HG02798 (cell line): ENCODE measurements around the gene MAPK11.

Experiments
- ATAC-seq: cut with Tn5 transposase; IDR thresholded peaks from one replicate; pipeline ENCODE4 v1.9.1; 2021; ENCODE audit warnings: mild to moderate bottlenecking; ENCODE audit not compliant: unreplicated experiment, poor library complexity

MAPK11 gene

DNA sequence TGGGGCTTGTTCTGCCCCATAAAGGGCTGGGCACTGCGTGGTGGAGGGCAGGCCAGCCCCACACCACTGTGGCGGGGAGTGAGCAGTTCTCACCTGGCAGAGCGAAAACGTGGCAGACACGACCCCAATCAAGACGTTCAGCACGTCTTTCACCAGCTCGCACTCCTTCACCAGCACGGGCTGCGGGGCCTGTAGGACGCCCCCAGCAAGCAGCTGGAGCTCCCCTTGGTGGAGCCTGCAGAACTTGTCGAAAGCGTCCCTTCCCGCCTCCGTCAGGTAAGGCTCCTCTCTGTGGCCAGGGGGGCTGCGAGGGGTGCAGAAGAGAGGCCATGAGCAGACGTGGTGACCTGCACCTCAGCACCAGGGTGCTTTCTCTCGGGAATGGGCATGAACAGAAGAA lies 37.0 kb downstream of the MAPK11 start:
- no peak for ATAC-seq

DNA sequence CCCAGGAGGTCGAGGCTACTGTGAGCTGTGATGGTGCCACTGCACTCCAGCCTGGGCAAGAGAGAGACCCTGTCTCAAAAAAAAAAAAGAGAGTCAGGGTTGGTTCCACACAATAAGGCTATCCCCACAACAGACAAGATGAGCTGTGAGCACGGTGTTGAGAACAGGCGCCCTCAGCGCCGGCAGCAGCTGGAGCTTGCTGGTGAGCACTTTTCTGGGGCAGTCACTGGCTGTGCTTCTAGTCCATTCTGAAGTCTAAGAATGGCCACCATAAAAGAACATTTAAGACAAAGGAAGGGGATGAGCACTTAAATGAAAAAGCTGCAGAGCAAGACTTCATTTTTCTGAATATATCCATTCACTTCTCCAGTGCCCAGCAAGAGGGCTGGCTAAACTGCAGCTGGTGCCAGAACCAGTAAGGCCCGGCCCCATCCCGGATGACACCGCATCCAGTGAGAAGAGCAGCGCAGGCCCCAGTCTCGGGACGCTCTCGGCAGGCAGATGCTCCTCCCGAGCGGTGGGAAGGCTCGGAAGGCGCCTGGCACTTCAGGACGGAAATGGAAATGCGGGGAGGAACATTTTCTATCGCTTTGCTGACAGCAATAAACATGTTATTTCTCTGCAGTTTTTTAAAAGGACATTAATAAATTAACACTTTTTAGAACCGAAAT lies 37.6 kb downstream of the MAPK11 start:
- ATAC-seq = no peak

DNA sequence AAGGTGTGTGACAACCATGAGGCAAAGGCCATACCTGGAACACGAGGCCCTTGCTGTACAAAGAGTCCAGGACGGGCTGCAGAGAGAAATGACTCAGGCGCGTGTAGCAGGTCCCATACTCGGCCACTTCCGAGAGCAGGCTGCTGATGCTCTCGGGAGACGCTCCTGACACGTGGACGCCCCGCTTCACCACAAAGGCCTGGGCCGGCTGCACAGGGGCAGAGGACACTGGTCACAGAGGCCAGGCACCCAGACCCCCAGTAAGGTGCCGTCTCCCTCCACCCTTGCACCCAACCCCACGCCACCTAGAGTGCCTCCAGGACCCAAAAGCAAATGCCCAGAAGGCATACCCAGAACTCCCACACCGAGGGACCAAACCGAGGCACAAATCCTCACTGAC lies 40.8 kb downstream of the MAPK11 start:
- no peak for ATAC-seq

DNA sequence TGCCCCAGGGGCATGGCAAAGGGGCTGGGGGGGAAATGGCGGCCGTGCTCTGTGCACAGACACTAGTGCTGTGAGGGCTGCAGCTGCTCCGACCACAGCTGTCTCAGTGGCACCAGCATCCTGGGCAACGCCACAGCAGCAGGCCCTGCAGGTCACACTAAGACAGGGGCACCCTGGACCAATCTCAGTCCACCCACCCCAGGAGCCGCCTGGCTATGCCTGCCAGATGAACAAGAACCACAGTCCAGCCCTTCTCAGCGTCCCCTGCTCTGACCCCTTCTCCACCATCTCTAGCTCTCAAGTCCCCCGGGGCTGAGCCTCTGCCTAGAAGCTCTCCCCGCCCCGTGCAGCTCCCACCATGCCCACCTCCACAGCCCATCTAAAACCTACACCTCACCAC lies 41.8 kb downstream of the MAPK11 start:
- no peak for ATAC-seq

DNA sequence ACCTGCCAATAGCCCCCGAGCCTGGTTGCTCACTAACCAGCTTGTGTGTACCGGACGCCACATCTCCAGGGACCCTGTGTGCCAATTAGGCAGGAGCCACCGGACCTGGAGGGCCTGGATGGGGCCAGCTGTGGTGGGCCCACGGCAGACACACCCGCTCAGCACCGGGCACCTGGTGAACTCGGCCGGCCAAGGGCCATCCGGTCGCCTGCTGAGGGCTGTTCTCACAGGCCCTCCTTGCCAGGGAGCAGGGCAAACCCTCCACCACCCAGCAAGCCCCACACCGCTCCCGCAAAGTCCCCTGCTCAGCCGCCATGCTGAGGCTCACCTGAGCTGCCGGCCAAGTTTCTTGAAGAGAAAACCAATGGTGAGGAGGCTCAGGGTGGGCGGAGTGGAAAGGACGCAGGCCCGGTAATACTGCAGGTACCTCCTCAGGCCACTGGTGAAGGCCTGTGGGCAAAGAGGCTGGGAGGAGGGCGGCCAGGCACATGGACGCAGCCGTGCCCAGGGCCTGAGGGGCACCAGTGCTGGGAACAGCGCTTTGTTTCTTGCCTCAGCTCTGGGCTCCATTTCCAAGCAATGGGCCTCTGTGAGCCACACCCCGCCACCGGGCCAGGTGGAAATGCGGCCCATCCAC lies 42.5 kb downstream of the MAPK11 start:
- no peak for ATAC-seq

DNA sequence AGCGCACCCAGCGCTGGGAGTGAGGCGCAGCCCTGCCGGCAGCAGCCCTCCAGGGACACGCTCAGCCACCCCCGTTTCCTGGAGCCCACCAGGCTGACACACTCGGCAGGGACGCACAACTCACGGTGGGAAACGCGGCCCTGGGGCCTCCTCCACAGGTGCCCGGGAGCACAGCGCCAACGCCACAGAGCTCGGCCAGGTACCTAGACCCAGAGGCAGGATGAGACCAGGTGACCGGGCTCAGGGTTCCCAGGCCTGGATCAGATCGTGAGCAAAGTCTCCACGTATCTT lies 43.4 kb downstream of the MAPK11 start:
- no peak for ATAC-seq

DNA sequence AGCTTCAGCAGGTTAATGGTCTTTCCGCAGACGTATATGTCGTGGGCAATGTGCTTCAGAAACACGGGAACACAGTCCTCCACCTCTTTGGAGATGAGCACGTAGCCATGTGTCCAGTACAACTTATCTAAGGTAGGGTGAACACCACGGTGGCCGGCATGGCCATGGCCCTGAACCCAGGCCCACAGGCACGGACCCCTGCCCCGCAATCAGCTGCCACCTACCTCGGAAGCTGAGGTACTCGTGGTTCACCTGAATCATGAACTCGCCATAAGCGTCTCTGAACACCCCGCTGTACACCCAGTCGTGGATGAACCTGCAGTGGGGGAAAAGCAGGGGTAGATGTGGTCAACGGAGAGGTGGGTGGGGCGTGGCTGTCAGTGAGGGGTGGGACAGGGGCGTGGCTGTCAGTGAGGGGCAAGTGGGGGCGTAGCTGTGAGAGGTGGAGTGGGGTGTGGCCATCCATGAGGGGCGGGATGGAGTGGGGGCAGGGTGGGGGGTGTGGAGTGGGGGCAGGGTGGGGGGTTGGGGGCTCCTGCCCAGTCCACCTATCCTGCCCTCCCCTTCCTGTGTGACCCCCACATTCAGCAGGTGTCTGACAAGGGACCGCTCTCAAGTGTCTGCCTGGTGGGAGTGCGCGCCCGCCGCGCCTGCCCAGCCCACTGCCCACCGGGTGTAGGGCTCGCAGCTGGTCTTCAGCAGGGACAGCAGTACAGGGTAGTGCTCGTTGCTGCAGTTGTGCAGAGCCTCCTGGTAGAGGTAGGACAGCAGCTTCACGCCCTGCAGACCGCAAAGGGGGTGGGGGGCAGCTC lies 43.9 kb downstream of the MAPK11 start:
- ATAC-seq = no peak

DNA sequence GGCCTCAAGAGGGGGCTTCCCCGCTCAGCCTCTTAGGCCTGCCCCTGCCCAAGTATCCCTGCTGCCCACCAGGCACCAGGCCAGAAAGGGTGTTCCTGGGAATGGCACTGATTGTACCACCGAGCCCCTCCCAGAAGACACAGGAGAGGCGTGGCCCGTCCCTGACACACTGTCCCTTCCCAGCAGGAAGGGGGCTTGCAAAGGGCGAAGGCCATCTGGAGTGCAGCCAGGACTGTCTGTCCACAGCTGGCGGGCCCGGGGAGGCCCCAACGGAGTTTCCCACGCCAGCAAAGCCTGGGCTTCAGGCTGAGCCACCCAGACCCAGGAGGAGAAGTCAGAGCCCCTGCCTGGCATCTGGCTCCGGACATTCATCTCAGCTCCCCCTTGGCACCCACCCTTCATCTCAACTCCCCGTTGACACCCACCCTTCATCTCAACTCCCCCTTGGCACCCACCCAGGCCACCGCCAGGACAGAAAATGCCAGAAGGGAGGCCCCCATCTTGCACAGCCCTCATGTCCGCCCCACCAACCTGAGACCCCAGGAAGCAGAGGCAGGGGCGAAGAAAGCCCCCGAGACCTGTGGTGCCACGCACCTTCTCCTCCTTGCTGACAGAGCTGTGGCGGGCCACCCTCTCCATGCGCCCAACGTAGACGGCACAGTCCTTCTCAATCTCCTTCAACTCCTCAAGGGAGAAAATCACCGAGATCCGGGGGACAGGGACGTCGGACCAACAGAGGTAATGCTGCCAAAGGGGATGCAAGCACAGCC lies 44.8 kb downstream of the MAPK11 start:
- no peak for ATAC-seq

DNA sequence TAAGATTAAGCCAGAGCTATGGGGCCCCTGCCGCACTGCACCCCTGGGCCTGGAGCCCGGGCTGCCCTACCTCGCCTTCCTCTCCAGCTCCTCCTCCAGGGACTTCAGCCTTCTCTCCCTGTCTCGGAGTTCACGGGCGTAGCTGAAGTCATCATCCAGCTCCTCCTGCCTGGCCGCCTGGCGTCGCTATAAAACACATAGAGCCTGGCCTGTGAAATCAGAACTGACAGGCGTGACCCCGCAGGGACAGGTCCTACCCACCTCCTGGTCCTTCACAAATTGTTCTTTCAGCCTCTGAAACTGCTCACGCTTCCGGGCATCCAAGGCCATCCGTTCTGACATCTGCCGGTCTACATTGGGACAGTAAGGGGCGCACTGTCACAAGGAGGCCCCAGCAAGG lies 46.1 kb downstream of the MAPK11 start:
- no peak for ATAC-seq

DNA sequence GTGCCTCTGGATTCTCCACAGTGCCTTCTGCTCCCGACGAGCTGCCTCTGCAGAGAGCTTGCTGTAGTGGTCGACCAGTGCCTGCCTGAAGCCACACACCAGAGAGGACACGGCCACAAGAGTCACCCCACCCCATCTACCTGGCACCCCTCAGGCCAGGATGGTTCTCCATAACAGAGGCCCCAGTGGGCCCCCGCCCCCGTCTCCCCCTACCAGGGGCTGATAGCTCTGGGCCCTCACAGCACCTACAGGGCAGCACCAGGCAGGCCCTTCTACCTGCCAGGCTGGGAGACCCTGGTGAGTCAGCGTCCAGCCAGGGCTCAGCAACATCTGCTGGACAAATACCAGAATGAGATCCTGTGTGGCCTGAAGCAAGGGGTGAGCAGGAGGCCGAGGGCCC lies 47.7 kb downstream of the MAPK11 start:
- no peak for ATAC-seq

DNA sequence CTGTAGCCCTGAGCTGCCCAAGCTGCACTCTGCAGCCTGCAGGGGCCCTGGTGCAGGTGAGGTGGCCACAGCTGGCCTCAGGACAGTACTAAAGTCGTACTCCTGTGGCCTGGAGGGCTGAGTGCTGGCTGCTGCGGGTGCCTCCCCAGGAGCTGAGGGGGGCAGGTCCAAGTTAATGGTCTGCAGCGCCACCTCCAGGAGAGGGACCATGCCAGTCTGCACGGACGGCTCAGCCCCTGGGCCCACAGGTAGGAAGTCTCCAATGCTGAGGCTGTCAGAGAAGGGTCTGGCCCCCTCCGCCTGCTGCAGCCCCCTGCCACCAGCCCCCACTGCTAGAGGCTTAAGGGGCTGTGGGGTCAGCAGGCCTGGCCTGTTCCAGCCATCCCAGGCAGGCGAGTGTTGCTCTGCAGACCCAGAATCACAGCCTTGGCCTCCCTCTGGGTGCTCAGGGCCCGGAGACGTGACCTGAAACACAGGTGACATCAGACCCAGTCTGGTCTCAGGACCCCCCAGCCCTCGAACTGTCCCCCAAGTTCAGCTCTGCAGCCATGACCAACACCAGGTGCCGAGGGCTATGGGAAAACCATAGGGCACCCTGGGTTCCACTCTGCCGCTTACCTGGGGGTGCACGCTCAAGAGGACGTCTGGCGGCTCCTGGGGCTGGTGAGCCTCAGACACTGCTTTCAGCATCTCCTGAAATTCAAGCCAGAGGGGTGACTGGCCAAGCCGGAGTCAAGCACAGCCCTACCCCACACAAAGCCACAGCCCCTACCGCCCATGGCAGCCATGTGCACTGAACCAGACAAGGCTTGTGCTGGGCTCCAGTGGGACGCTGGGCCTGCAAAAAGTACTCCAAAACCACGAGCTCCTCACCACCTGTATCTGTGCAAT lies 48.5 kb downstream of the MAPK11 start:
- no peak for ATAC-seq

DNA sequence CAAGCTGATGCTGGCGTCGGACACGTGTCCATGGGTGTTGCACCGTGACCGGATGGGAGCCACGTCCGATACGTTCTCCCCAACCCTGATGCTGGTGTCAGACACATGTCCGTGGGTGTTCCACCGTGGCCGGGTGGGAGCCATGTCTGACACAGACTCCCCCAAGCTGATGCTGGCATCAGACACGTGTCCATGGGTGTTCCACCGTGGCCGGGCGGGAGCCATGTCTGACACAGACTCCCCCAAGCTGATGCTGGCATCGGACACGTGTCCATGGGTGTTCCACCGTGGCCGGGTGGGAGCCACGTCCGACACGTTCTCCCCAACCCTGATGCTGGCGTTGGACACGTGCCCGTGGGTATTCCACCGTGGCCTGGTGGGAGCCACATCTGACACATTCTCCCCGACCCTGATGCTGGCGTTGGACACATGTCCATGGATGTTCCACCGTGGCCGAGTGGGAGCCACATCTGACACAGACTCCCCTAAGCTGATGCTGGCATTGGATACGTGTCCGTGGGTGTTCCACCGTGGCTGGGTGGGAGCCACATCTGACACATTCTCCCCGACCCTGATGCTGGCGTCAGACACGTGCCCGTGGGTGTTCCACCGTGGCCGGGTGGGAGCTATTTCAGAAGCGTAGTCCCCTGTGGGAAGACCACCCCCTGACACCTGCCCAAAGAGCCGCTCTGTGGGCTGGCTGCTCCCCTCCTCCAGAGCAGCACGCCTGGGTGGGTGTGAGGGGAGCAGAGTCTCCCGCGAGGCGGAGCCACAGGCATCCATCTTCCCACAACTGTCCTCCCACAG lies 49.4 kb downstream of the MAPK11 start:
- ATAC-seq = no peak

DNA sequence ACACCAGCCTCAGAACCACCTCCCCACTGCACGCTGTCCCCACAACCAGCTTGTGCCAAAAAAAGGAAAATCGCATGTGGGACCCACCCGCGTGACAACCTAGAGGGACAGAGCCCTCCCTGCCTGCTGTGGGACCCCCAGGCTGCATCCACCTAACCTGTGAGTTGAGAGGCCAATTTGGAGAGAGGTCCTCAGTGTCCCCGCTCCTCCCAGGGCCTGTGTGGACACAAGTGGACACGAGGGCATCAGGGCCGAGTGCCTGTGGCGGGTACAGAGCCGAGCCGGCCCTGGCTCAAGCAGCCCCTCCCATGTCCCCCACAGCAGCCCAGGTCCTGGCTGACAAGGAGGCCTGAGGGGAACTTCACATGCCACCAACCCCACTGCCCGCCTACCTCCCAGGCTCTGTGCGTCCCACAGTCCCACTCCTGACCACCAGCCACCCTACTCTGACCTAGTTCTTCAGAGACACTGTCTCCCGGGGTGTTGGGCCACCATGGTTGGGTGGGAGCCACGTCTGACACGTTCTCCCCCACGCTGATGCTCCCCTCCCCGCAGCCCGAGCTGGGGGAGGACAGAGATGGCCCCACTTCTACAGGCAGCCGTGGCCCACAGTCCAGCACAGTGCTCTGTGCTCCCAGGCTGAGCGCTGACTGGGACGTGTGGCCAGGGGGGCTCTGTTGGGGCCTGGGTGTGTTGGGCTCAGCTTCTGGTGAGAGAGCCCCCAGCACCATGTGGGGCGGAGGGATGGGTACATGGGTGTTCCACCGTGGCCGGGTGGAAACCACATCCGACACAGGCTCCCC lies 50.2 kb downstream of the MAPK11 start:
- ATAC-seq = no peak

DNA sequence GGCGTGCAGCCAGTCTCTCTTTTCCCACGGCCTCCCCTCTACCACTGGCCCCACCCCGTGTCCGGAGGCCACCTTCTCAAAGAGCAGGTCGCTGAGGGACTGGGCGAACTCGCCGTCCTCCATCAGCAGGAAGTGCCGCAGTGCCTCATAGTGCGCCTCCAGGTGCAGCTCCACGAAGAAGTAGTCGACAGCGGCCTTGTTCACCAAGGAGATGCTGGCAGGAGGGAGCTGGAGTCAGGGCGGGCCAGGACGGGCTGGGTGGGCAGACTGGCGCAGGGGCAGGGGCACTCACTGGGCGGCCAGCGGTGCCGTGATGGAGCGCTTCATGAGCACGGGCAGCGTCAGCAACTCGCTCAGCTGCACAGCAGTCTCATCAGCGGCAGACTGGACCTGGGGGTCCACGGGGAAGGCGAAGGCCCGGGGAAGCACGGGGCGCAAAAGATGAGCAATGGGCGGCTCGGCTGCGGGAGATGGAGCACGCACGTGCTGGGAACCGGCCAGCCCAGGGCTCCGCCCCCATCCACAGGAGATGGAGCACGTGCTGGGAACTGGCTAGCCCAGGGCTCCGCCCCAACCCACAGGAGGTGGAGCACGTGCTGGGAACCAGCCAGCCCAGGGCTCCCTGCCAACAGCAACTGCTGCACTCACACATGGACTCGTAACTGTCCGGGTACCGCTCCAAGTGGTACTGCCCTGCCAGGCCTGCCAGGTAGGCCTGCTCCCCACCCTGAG lies 51.0 kb downstream of the MAPK11 start:
- no peak for ATAC-seq

DNA sequence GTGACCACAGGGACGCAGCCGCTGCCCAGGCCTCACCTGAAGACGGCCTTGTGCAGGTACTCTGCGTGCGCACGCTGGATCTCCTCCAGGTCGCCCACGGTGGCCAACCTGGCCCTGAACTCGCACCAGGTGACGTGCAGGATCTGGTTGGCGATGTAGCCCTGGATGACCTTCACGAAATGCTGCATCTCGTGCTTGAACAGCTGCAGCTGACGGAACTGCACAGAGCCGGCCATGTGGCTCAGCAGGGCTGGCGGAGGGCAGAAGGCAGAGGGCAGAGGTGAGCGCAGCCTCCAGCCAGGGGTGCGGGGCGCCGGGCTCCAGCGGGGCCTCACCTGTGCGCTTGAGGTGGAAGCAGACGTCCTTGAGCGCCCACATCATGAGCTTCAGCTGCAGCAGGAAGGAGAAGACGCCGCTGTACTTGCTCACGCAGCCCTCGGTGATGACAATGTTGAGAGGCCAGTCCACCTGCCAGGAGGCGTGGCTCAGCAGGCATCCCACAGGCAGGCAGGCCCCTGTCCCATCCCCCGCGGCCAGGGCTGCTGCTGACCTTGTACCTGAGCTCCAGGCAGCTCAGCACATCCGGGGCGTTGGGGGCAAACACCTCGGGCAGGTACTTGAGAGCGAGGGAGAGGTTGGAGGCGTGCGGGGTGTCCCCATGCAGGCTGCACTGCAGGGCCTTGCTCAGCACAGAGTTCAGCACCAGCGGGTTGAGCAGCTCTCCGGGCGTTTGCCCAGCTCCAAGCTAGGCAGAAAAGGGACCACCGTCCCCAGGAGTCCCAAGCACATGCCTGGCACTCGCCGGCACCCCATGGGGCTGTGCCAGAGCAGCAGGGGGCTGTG lies 51.8 kb downstream of the MAPK11 start:
- ATAC-seq = no peak

DNA sequence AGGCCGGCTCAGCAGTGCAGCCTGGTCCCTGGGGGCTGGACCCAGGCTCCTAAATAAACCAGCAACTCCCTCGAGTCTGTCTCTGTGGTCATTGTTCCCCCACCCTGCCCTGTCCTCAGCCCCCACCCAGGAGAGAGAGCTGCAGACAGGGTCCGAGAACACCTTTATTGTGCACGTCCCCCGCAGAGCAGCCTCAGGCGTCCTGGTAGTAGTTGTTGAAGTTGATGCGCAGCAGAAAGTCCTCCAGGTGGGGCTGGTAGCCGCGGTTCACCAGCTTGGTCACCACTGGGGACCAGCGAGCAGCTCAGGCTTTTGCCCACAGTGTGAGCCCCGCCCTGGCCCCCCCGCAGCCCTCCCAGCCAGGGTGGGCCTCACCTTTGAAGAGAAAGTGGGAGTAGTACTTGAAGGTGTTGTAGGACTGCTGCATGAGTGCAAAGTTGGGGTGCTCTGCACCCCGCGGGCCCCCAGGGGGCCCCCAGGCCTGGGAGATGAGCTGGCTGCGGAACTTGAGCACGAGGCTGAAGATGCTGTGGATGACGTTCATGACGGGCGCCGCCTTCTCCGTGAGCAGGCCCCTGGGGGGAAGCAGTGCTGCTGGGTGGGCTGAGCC lies 52.5 kb downstream of the MAPK11 start:
- ATAC-seq = no peak
